Lung (tissue), 12 donors: ENCODE results near the gene RAMP3. TPM values are rescaled to one million over a fixed set of nuclear protein-coding genes. Genes with fewer than 3 reads are reported as not detected.

Experiments
- ATAC-seq: fragments of 200-7000 bp; cut with Tn5 transposase; one replicate; pipeline ENCODE4 v1.9.1; 2020; ENCODE audit warnings: moderate number of reproducible peaks; ENCODE audit not compliant: insufficient read depth, low FRiP score
- DNase-seq, 3 donors: peaks; one replicate each; pipeline ENCODE4 v3.0.0-alpha.2; 2013 to 2017
- H3K27ac ChIP-seq, 2 donors: one replicate each; pipeline ENCODE4 v1.5.1; 2013; ENCODE audit warnings: mild to moderate bottlenecking in 2 of 2, moderate library complexity in 2 of 2, control low read depth in 1 of 2, inconsistent platforms in 1 of 2, low read depth in 1 of 2, low read length in 1 of 2
- H3K27me3 ChIP-seq, 3 donors: one replicate each; pipeline ENCODE4 v1.5.1; 2013; ENCODE audit warnings: low read length in 2 of 3; ENCODE audit not compliant: control insufficient read depth in 3 of 3, insufficient read depth in 3 of 3
- H3K36me3 ChIP-seq, 4 donors: one replicate each; pipeline ENCODE4 v1.5.1; 2013; ENCODE audit warnings: low read length in 4 of 4, mild to moderate bottlenecking in 1 of 4, moderate library complexity in 1 of 4; ENCODE audit not compliant: control insufficient read depth in 4 of 4, insufficient read depth in 4 of 4
- H3K4me1 ChIP-seq, 5 donors: one replicate each; pipeline ENCODE4 v1.5.1; 2013; ENCODE audit warnings: low read length in 5 of 5, mild to moderate bottlenecking in 2 of 5, moderate library complexity in 1 of 5; ENCODE audit not compliant: control insufficient read depth in 5 of 5, insufficient read depth in 5 of 5
- H3K4me3 ChIP-seq: one replicate; pipeline ENCODE4 v1.5.1; 2013; ENCODE audit warnings: mild to moderate bottlenecking, control low read depth, moderate library complexity
- H3K9ac ChIP-seq, 2 donors: one replicate each; pipeline ENCODE4 v1.5.1; 2013; ENCODE audit warnings: low read length in 2 of 2, control low read depth in 1 of 2; ENCODE audit not compliant: insufficient read depth in 1 of 2
- H3K9me3 ChIP-seq, 4 donors: one replicate each; pipeline ENCODE4 v1.5.1; 2013; ENCODE audit warnings: low read length in 3 of 4, mild to moderate bottlenecking in 1 of 4, moderate library complexity in 1 of 4; ENCODE audit not compliant: control insufficient read depth in 4 of 4, insufficient read depth in 3 of 4
- CTCF ChIP-seq: IDR thresholded peaks from 2 replicates; pipeline ENCODE4 v1.5.1; 2012; ENCODE audit warnings: mild to moderate bottlenecking; ENCODE audit errors: control extremely low read depth, extremely low read depth
- WGBS, 2 donors: extraction: QIAGEN DNeasy Blood & Tissue Kit; methylation state at CpG; one replicate each; pipeline ENCODE4 v1.1.7; 2013; 5-methylcytosine and 5-hydroxymethylcytosine counted together
- polyA plus RNA-seq, 2 donors: library from polyadenylated mRNA; stranded (reverse); fragments of 200-250 nt; gene quantifications; one replicate each; pipeline ENCODE4 v1.2.1, GENCODE V29; 2013
- total RNA-seq, 2 donors: library from RNA; depleted of rRNA in 1 of 2; stranded (reverse); fragments of >200 nt in 1 of 2; gene quantifications; one replicate each; pipeline ENCODE4 v1.2.1, GENCODE V29; 2014 to 2021
- donor health status: control.
- donor health status: control.
- donor health status: Bipolar disorder and iron deficiency.
- donor health status: healthy.
- donor health status: DM: yes; HTN: yes; CAD: no.

The RAMP3 gene
- total and polyA plus RNA-seq, 4 donors: 47.3 to 116 (median 63.3) TPM

GRCh38 chr7:45138433-45139267 lies 18.9 kb upstream of the RAMP3 start:
- no peaks in the 10 kb centered on the region for H3K36me3 ChIP-seq
- H3K9ac ChIP-seq: no peak overlapping the region
- H3K4me1 ChIP-seq: no peaks in the 10 kb centered on the region
- 70 to 71% methylated on average over 10 of the region's 10 CpGs for WGBS, 2 donors
- no peak for TF ChIP-seq CTCF
- no peak overlapping the region for H3K4me3 ChIP-seq
- H3K9me3 ChIP-seq: no peaks in the 10 kb centered on the region
- H3K27ac ChIP-seq: no peak overlapping the region
- no peaks in the 10 kb centered on the region for H3K27me3 ChIP-seq
- no peak for ATAC-seq
- no peak for DNase-seq

- no peak for TF ChIP-seq CTCF
- no peak overlapping the region for H3K4me3 ChIP-seq
These were observed 16.8 kb upstream of the RAMP3 start for GRCh38 chr7:45140827-45141226.

DNA sequence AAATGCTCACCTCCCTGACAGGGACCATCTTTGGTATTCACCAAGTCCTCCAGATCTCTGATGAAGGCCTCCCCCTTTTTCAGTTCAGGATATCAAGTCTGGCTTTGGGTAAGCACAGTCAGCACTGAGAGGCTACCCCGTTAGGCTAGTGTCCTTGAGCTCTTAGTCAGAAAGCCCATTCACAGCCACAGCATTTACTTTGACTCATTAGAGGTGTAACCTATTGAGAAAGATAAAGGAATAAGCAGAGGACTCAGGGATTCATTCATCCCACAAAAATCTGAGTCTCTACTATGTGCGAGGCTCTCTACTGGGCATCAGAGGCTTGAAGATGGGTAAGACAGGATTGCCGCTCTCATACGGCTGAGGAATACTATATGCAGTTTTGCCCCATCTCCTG lies 14.0 kb upstream of the RAMP3 start:
- Histone ChIP-seq H3K4me1 (no peaks in the 10 kb centered on the region), H3K36me3 (no peaks in the 10 kb centered on the region), H3K27ac (no peak overlapping the region), H3K4me3 (no peak overlapping the region), H3K9ac (no peak overlapping the region), H3K9me3 (no peaks in the 10 kb centered on the region), H3K27me3 (peaks cover 0 to 5% (median 2%) of the 10 kb centered on the region in 3 donors)
- no peak for TF ChIP-seq CTCF
- ATAC-seq: no peak
- no peak for DNase-seq
- WGBS, 2 donors: 93 to 98% methylated on average over 4 of the region's 4 CpGs

More at GRCh38 chr7:45140827-45141226, 16.8 kb upstream of the RAMP3 start:
- Histone ChIP-seq H3K4me1 (no peaks in the 10 kb centered on the region), H3K27me3 (no peaks in the 10 kb centered on the region), H3K9ac (no peak overlapping the region), H3K9me3 (no peaks in the 10 kb centered on the region), H3K36me3 (no peaks in the 10 kb centered on the region), H3K27ac (no peak overlapping the region)
- DNase-seq (no peak), ATAC-seq (no peak)
- 55 to 75% methylated on average over 4 of the region's 4 CpGs for WGBS, 2 donors
